ENCODE measurements around the gene COP1. TPM values are rescaled to one million over a fixed set of nuclear protein-coding genes. Genes with fewer than 3 reads are reported as not detected.

COP1 gene
- total RNA-seq, 1 donor from 2014 or later = 37.0 TPM

- H3K27ac Mint-ChIP-seq (ENCODE audit: unreplicated experiment) = no peak overlapping the region
- no peaks in the 10 kb centered on the region for H3K9me3 Mint-ChIP-seq (ENCODE audit: low read depth)
- H3K27me3 Mint-ChIP-seq (ENCODE audit: low read depth) = no peaks in the 10 kb centered on the region
- no peak overlapping the region for H3K4me3 Mint-ChIP-seq (ENCODE audit: unreplicated experiment)
- no peak for DNase-seq (ENCODE audit: low spot score)
- TF ChIP-seq CTCF (IDR thresholded peaks at IDR 0.05) = no peak
- peaks cover 3% of the 10 kb centered on the region for H3K36me3 Mint-ChIP-seq (ENCODE audit: low read depth)
- H3K4me1 Mint-ChIP-seq (ENCODE audit: low read depth) = no peaks in the 10 kb centered on the region
Observed at GRCh38 chr1:176066709-176067108, 140.4 kb downstream of the COP1 start.

GRCh38 chr1:176058686-176059085 is 148.4 kb downstream of the COP1 start:
- H3K27ac Mint-ChIP-seq (ENCODE audit: unreplicated experiment) = no peak overlapping the region
- TF ChIP-seq CTCF (IDR thresholded peaks at IDR 0.05) = no peak
- no peak for DNase-seq (ENCODE audit: low spot score)
- no peaks in the 10 kb centered on the region for H3K27me3 Mint-ChIP-seq (ENCODE audit: low read depth)
- no peak overlapping the region for H3K4me3 Mint-ChIP-seq (ENCODE audit: unreplicated experiment)
- H3K36me3 Mint-ChIP-seq (ENCODE audit: low read depth) = peaks cover 3% of the 10 kb centered on the region
- no peaks in the 10 kb centered on the region for H3K9me3 Mint-ChIP-seq (ENCODE audit: low read depth)
- H3K4me1 Mint-ChIP-seq (ENCODE audit: low read depth) = peaks cover 3% of the 10 kb centered on the region

- Mint-ChIP-seq H3K27me3 (ENCODE audit: low read depth) (no peaks in the 10 kb centered on the region), H3K36me3 (ENCODE audit: low read depth) (peaks cover 2% of the 10 kb centered on the region), H3K4me3 (ENCODE audit: unreplicated experiment) (no peak overlapping the region), H3K4me1 (ENCODE audit: low read depth) (peaks cover 3% of the 10 kb centered on the region), H3K27ac (ENCODE audit: unreplicated experiment) (no peak overlapping the region), H3K9me3 (ENCODE audit: low read depth) (no peaks in the 10 kb centered on the region)
- DNase-seq (ENCODE audit: low spot score) = no peak
- no peak for TF ChIP-seq CTCF (IDR thresholded peaks at IDR 0.05)
Observed at GRCh38 chr1:176056312-176056711, 150.8 kb downstream of the COP1 start.

- no peak overlapping the region for H3K4me3 Mint-ChIP-seq (ENCODE audit: unreplicated experiment)
- H3K36me3 Mint-ChIP-seq (ENCODE audit: low read depth) = peaks cover 2% of the 10 kb centered on the region
- TF ChIP-seq CTCF (IDR thresholded peaks at IDR 0.05) = no peak
- H3K4me1 Mint-ChIP-seq (ENCODE audit: low read depth) = peaks cover 3% of the 10 kb centered on the region
- no peak overlapping the region for H3K27ac Mint-ChIP-seq (ENCODE audit: unreplicated experiment)
- no peaks in the 10 kb centered on the region for H3K27me3 Mint-ChIP-seq (ENCODE audit: low read depth)
- H3K9me3 Mint-ChIP-seq (ENCODE audit: low read depth) = no peaks in the 10 kb centered on the region
- no peak for DNase-seq (ENCODE audit: low spot score)
Observed at GRCh38 chr1:176055398-176055797, 151.7 kb downstream of the COP1 start.

GRCh38 chr1:176051902-176052518 is 155.1 kb downstream of the COP1 start:
- Mint-ChIP-seq H3K27me3 (ENCODE audit: low read depth) (no peaks in the 10 kb centered on the region), H3K4me3 (ENCODE audit: unreplicated experiment) (no peak overlapping the region), H3K27ac (ENCODE audit: unreplicated experiment) (no peak overlapping the region), H3K4me1 (ENCODE audit: low read depth) (no peaks in the 10 kb centered on the region), H3K36me3 (ENCODE audit: low read depth) (peaks cover 2% of the 10 kb centered on the region), H3K9me3 (ENCODE audit: low read depth) (no peaks in the 10 kb centered on the region)
- no peak for DNase-seq (ENCODE audit: low spot score)
- no peak for TF ChIP-seq CTCF (IDR thresholded peaks at IDR 0.05)
